Right atrium auricular region (tissue), 2 donors: Measurements from ENCODE around the gene TMEM253. TPM values are rescaled to one million over a fixed set of nuclear protein-coding genes. Genes with fewer than 3 reads are reported as not detected.

Experiments used
- DNase-seq: peaks from one replicate; pipeline ENCODE4 v3.0.0-alpha.2; 2019; ENCODE audit warnings: low spot score
- H3K27ac ChIP-seq, 2 donors: fragments of 200-600 bp; sonication (generic); 1 replicate in 1 of 2; 2 replicates in 1 of 2; pipeline ENCODE4 v1.5.1; 2016 to 2019
- H3K27me3 ChIP-seq, 2 donors: fragments of 200-600 bp; sonication (generic); one replicate each; pipeline versions ENCODE4 v1.5.1 to v1.6.0; 2017 to 2019
- H3K36me3 ChIP-seq: fragments of 200-600 bp; sonication (generic); one replicate; pipeline ENCODE4 v1.5.1; 2016
- H3K4me1 ChIP-seq, 2 donors: fragments of 200-600 bp; sonication (generic); one replicate each; pipeline versions ENCODE4 v1.5.1 to v1.6.0; 2017 to 2019
- H3K4me3 ChIP-seq, 2 donors: fragments of 200-600 bp; sonication (generic); 1 replicate in 1 of 2; 2 replicates in 1 of 2; pipeline ENCODE4 v1.5.1; 2017 to 2019; ENCODE audit warnings: mild to moderate bottlenecking in 1 of 2, moderate library complexity in 1 of 2
- H3K9me3 ChIP-seq, 2 donors: fragments of 200-600 bp; sonication (generic); one replicate each; pipeline ENCODE4 v1.5.1; 2019
- total RNA-seq, 2 donors: library from RNA; depleted of rRNA; stranded (reverse); fragments of >200 nt; gene quantifications; one replicate each; pipeline ENCODE4 v1.1.0, GENCODE V29; 2016
- TF ChIP-seq, protein P1 (sequence below), 2 donors: fragments of 200-600 bp; sonication (generic); IDR thresholded peaks; one replicate each; pipeline ENCODE4 v1.5.1; 2019; ENCODE audit warnings: antibody characterized with exemption in 2 of 2

TMEM253 gene
- total RNA-seq, 2 donors from 2014 or later, result not detected

DNA sequence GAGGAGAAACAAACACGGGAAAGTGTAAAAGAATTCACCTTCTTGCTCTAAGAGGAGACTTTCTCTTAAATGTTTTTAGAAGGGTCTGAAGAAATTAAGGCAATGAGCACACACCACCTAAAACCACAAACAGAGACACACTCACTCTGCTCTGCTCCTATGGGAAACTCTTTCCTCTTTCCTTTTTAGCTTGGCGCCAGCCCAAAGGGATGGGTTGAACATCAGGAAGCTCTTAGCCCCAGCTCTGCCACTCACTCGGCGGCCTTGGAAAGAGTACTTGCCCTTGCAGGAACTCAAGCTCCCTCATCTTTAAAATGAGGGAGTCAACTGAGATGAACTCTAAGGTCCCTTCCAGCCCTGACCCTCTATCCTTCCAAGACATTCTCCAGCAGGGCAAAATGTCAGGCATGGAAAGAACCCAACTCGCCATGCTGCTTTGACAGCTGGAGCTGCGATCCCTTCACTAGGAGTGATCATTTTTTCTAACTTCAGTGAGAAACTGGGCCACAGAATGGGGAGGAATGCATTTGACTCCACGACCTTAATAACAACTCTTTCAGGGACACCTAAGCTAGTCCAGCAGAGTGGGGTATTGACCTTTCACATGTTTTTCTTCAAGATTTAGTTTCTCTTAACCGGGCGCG lies 44.2 kb upstream of the TMEM253 start:
- Histone ChIP-seq H3K36me3 (no peaks in the 10 kb centered on the region), H3K4me3 (no peak overlapping the region), H3K27ac (no peak overlapping the region), H3K9me3 (no peaks in the 10 kb centered on the region), H3K27me3 (no peaks in the 10 kb centered on the region), H3K4me1 (no peaks in the 10 kb centered on the region)
- TF ChIP-seq, protein P1, sequence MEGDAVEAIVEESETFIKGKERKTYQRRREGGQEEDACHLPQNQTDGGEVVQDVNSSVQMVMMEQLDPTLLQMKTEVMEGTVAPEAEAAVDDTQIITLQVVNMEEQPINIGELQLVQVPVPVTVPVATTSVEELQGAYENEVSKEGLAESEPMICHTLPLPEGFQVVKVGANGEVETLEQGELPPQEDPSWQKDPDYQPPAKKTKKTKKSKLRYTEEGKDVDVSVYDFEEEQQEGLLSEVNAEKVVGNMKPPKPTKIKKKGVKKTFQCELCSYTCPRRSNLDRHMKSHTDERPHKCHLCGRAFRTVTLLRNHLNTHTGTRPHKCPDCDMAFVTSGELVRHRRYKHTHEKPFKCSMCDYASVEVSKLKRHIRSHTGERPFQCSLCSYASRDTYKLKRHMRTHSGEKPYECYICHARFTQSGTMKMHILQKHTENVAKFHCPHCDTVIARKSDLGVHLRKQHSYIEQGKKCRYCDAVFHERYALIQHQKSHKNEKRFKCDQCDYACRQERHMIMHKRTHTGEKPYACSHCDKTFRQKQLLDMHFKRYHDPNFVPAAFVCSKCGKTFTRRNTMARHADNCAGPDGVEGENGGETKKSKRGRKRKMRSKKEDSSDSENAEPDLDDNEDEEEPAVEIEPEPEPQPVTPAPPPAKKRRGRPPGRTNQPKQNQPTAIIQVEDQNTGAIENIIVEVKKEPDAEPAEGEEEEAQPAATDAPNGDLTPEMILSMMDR (IDR thresholded peaks at IDR 0.05), result no peak
- DNase-seq, result no peak

DNA sequence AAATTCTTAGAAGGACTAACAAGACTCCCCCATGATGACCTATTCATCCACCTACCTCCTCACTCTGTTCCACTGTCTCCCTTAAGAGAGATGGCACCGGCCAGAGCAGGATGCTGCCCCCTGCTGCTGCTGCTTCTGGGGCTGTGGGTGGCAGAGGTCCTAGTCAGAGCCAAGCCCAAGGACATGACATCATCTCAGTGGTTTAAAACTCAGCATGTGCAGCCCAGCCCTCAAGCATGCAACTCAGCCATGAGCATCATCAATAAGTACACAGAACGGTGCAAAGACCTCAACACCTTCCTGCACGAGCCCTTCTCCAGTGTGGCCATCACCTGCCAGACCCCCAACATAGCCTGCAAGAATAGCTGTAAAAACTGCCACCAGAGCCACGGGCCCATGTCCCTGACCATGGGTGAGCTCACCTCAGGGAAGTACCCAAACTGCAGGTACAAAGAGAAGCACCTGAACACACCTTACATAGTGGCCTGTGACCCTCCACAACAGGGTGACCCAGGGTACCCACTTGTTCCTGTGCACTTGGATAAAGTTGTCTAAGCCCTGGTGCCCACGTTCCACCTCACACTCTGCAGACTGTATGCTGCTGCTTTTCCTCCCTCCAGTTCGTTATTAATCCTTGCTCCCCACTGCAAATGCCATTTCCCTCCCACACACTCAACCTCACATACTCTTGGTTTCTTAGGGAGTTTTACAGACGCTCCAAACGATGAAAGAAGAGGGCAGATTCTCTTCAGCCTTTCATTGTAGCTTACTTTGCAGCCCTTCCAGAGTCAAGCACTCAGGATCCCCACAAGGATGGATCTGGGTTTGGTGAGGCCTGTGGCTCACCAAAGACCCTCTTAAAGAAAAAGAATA lies 42.8 kb upstream of the TMEM253 start, which contains the start of gene RNASE8:
Gene RNASE8, plus strand, starts transcription at position 20 of the 873 bp plus-strand sequence. Its CDS starts 71 bp downstream, at position 91.
- H3K4me1 ChIP-seq, result no peaks in the 10 kb centered on the region
- no peak for DNase-seq
- TF ChIP-seq, protein P1 (IDR thresholded peaks at IDR 0.05), result no peak
- H3K27me3 ChIP-seq, result no peaks in the 10 kb centered on the region
- no peak within 1 kb of the TSS for H3K27ac ChIP-seq
- no peaks in the 10 kb centered on the region for H3K9me3 ChIP-seq
- H3K4me3 ChIP-seq, result no peak within 1 kb of the TSS
- no peaks in the 10 kb centered on the region for H3K36me3 ChIP-seq

DNA sequence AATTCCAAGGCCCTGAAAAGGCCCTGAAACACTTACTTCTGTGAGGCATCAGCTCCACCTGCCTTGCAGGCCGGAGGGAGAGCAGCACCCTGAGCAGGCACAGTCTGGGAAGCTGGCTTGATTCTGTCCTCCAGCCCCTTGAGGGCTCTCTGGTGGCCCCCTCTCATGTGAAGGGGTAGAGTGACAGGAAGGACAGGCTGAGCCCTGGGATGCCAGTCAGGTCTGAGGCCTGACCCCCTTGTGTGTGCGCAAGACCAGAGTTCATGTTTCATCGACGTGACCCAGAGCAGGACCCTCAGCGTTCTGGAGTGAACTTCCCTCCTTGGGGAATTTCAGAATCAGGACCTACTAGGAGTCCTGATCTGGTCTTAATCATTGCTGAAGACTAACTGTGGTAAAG lies 42.0 kb upstream of the TMEM253 start:
- H3K27ac ChIP-seq, result no peak overlapping the region
- H3K27me3 ChIP-seq, result no peaks in the 10 kb centered on the region
- H3K36me3 ChIP-seq, result no peaks in the 10 kb centered on the region
- no peak for DNase-seq
- H3K4me1 ChIP-seq, result no peaks in the 10 kb centered on the region
- TF ChIP-seq, protein P1 (IDR thresholded peaks at IDR 0.05), result no peak
- no peaks in the 10 kb centered on the region for H3K9me3 ChIP-seq
- no peak overlapping the region for H3K4me3 ChIP-seq

DNA sequence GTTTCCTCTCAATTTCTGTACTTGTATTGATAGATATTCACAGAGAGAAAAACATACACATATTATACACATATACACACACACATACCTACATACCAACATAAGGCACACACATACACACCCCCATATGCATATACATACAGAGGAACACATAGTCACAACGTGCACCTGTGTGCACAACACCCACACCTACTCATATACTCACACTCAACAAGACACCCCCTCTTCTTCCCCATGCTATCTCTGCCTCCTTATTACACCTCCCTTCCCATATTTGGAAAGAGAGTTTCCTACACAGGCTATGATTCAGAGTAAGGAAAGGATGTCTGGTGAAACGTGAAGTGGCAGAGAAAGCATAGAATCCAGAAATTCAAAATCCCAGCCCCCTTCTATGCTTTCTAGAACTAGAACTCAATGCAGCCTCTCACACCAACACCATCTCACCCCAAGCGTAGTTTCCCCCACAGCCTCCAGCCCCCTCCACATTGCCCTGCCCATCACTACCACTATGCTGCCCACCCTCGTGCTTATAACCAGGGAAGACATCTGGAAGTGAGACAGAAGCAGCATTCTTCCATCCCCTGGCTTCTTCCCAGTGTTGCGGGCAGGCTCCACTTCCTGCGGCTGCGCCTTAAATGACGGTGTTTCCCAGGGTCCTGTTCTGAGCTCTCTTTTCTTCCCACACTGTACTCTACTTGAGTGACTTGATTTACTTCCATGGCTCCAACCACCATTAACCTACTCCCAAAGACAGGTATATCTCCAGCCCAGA lies 40.8 kb upstream of the TMEM253 start:
- Histone ChIP-seq H3K27me3 (no peaks in the 10 kb centered on the region), H3K27ac (no peak overlapping the region), H3K9me3 (no peaks in the 10 kb centered on the region), H3K4me1 (no peaks in the 10 kb centered on the region), H3K36me3 (no peaks in the 10 kb centered on the region), H3K4me3 (no peak overlapping the region)
- TF ChIP-seq, protein P1 (IDR thresholded peaks at IDR 0.05), result no peak
- no peak for DNase-seq

DNA sequence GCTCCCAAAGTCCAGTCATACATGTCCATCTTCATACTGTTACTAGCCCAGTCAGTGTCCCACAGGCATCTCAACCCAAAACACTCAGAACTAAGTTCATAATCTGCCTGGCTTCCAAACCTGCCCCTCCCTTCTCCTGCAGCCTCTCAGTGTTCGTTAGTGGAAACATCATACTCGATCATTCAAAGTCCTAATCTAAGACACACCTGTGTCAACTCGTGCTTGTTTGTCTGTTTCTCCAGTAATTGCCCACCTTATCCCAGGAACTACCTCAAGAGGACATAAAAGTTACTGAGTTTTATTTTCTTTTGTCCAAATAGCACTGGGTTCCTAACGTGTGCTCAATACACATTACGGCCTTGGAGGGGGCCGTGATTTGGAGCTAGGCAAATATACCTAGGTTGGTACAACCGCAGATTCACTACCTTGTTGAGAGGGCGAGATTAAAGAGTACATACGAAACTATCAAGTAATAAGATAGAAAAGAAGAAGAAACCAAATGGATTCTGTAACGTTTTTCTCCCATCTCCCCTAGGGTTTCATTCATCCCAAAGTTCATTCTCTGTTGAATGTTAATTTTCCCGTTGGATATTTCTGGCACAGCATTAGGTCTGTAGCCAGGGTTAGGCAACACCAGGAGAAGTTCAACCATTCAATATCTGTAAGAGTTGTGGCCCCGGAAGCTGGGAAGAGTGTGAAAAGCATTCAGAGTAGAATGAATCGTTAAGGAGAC lies 40.1 kb upstream of the TMEM253 start:
- H3K4me1 ChIP-seq, result no peaks in the 10 kb centered on the region
- no peak for DNase-seq
- no peak overlapping the region for H3K27ac ChIP-seq
- no peak overlapping the region for H3K4me3 ChIP-seq
- no peaks in the 10 kb centered on the region for H3K27me3 ChIP-seq
- no peaks in the 10 kb centered on the region for H3K9me3 ChIP-seq
- TF ChIP-seq, protein P1 (IDR thresholded peaks at IDR 0.05), result no peak
- H3K36me3 ChIP-seq, result no peaks in the 10 kb centered on the region
